Astrocyte of the cerebellum (primary cell): ENCODE data around the gene OR10A6.

Source experiments
- DNase-seq: peaks from one replicate; pipeline ENCODE4 v3.0.0-alpha.2; 2011; ENCODE audit warnings: low read depth
- H3K4me3 ChIP-seq: 2 replicates; pipeline ENCODE4 v1.5.1; 2011; ENCODE audit warnings: mild to moderate bottlenecking, low read depth, low read length, moderate library complexity
- in situ Hi-C: cut with HindIII; loops from 2 replicates; pipeline ENCODE4 v1.10.0; 2017; ENCODE audit warnings: low sequenced_read_pairs
- TF ChIP-seq, protein P1 (sequence below): IDR thresholded peaks from 2 replicates; pipeline ENCODE4 v1.5.1; 2012; ENCODE audit warnings: low read length, low read depth, moderate library complexity, mild to moderate bottlenecking; ENCODE audit errors: missing control alignments

The OR10A6 gene, protein sequence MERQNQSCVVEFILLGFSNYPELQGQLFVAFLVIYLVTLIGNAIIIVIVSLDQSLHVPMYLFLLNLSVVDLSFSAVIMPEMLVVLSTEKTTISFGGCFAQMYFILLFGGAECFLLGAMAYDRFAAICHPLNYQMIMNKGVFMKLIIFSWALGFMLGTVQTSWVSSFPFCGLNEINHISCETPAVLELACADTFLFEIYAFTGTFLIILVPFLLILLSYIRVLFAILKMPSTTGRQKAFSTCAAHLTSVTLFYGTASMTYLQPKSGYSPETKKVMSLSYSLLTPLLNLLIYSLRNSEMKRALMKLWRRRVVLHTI

DNA sequence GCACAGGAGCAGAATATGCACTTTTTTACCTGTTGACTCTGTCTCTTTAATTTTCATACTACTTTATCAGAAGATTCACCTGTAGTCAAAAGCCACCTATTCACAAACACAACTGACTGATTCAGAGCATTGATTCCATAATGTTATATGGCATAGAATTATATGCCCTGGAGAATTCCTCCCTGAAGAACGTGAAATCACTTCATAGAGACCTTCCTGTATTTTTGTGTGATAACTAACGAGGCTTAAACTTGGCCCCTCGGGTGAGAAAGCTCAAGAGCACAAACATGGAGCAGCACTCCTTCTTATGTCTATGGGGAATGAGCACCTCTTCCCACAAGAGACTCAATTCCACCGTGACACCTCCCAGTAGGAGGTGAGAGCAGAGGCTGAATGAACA, at the start of gene OR10A6:
OR10A6 (minus strand) TSS at position 101 of the 400 bp plus-strand sequence. CDS start 2,606 bp downstream, outside the sequence.
- DNase-seq = no peak
- no peak within 1 kb of the TSS for H3K4me3 ChIP-seq
- in situ Hi-C loops = no loop called here
- TF ChIP-seq, protein P1, sequence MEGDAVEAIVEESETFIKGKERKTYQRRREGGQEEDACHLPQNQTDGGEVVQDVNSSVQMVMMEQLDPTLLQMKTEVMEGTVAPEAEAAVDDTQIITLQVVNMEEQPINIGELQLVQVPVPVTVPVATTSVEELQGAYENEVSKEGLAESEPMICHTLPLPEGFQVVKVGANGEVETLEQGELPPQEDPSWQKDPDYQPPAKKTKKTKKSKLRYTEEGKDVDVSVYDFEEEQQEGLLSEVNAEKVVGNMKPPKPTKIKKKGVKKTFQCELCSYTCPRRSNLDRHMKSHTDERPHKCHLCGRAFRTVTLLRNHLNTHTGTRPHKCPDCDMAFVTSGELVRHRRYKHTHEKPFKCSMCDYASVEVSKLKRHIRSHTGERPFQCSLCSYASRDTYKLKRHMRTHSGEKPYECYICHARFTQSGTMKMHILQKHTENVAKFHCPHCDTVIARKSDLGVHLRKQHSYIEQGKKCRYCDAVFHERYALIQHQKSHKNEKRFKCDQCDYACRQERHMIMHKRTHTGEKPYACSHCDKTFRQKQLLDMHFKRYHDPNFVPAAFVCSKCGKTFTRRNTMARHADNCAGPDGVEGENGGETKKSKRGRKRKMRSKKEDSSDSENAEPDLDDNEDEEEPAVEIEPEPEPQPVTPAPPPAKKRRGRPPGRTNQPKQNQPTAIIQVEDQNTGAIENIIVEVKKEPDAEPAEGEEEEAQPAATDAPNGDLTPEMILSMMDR = no peak

DNA sequence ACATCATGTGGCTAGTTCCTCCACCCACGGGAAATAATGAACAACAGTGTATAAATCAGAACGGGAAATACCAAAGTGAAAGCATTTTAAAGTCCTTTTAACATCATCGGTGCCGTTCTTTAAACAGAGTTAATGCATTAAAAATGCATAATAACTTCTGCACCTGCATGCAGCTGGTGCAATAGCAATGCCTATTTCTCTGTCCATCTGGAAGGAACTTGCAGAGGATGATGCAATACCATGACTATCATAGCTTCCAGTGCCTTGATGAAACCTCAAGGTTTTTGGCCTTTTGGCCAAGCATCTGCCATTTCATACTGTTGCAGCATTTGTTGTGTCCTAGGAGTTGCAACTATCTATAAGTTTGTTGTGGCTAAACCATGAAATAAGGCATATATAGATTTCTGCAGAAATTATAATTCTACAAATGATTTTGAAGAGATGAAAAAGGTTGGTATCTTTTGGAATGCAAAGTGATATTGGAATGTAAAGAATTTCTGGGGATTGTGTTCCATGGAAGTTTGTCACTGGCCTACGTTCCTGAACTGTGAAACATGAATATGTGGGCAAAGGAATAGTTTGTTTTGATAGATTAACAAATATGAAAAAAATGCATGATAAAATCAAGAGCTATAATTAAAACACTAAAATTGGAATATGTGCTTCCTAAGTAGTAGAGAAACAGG, 46.3 kb upstream of the OR10A6 start:
- TF ChIP-seq, protein P1 = no peak
- H3K4me3 ChIP-seq = no peak overlapping the region
- in situ Hi-C loops = no loop called here
- peak; percentile 41 for DNase-seq

DNA sequence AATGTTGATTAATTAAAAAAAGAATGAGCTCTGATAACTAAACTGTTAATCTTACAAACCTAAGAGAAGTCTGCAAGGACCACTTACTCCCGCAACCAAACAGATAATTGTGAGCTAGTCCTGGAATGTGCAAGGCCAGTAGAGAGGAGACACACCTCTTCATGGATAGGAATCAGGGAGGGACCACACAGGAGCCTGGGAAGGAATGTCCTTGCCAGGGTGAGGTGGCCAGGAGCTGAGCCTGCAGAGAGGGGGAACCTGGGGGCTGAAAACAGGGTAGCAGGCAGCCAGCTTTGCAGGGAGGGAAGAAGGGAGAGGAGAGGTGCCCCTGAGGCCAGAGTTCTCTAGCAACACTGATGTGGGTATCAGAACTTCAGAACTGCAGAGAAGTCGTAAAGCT, 43.6 kb upstream of the OR10A6 start:
- no peak overlapping the region for H3K4me3 ChIP-seq
- TF ChIP-seq, protein P1 = no peak
- no peak for DNase-seq
- in situ Hi-C loops = no loop called here

DNA sequence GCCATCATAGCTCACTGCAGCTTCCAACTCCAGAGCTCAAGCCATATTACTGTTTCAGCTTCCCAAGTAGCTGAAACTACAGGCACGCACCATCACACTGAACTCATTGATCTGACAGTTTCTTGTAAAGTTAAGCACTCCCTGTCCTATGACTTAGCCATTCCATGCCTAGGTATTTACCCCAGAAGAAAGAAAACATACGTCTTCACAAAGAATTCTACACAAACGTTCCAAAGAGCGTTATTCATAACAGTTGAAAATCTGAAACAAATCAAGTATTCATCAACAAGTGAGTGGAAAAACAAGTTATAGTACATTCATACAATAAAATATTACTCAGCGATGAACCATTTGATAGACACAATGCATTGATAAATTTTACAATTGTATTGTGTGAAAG, 41.9 kb upstream of the OR10A6 start:
- H3K4me3 ChIP-seq = no peak overlapping the region
- no peak for DNase-seq
- in situ Hi-C loops = no loop called here
- TF ChIP-seq, protein P1 = no peak

DNA sequence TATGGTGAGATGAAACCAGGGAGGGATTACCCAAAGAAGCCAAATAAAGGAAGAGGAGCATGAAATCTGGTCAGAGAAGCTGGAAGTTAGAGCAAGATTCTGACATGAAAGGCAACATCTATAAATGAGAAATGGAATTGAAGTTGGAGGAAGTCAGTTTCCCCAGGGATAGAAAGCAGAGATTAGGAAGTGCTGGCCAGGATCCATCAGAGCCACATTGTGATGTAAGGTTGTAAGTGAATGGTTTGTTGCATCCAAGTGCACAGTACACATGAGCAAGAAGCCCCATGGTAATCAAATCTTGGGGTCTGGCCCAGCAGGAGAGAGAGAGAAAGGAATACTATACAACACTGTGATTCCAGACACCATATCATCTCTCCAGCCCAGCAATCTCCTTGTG, 40.8 kb upstream of the OR10A6 start:
- in situ Hi-C loops = no loop called here
- TF ChIP-seq, protein P1 = no peak
- no peak overlapping the region for H3K4me3 ChIP-seq
- DNase-seq = no peak

DNA sequence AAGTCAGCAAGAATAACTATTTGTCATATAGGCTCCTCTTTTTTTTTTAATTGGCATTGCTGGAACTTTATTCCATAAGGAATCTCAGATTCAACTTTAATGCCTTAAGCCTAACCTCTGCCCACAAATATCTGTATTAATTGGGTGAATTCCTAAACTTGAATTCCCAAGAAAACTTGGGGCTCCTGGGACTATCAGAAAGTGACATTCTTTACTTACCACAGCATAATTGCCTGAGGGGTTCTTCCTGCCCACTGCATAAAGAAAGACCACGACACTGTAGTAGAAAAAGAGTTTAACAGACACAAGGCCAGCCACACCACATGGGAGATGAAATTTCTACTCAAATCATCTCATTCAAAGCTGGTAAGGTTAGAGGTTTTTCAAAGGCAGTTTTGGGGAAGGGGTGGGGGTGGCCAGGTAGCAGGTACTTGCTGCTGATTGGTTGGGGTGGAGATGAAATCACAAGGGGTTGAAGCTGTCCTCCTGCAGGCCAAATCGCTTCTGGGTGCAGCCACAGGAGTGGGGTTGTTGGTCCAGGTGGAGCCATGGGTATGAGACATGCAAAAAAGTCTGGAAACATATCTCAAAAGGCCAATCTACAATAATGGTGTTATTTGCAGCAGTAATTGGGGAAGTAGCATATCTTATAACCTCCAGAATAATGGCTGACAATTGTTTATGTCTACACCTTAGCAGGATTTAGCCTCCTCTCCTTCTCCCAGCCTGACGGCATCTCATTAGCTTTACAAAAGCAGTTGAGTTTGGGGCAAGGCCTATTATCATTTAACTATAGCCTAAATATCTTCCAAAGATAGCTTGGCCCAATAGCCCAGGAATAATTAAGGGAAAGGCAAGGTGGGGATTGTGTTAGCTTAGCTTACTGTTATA, 38.9 kb upstream of the OR10A6 start:
- in situ Hi-C loops = loop anchor here (5.0 kb wide), 1 partner anchor 78 kb away; no protein-coding TSS in a partner anchor
- DNase-seq = no peak
- no peak overlapping the region for H3K4me3 ChIP-seq
- TF ChIP-seq, protein P1 = no peak
